Natural killer cell (primary cell): ENCODE data around the gene DOK6. TPM values are rescaled to one million over a fixed set of nuclear protein-coding genes. Genes with fewer than 3 reads are reported as not detected.

Experiments
- ATAC-seq, 3 donors: fragments of 150-1000 bp in 2 of 3; fragments of 200-7000 bp in 1 of 3; cut with Tn5 transposase; 1 replicate in 1 of 3; 2 replicates in 2 of 3; pipeline ENCODE4 v1.10.0; 2021; ENCODE audit warnings: mild to moderate bottlenecking in 2 of 3, moderate library complexity in 2 of 3
- DNase-seq, 2 donors: peaks; one replicate each; pipeline versions ENCODE4 v3.0.0 to v3.0.0-alpha.2; 2013 to 2021; ENCODE audit warnings: mixed read lengths in 1 of 2
- H3K27ac ChIP-seq: one replicate; pipeline ENCODE4 v1.5.1; 2013; ENCODE audit warnings: mild to moderate bottlenecking, low read length
- H3K27me3 ChIP-seq: one replicate; pipeline ENCODE4 v1.6.1; 2013; ENCODE audit warnings: low read length; ENCODE audit not compliant: control insufficient read depth, insufficient read depth
- H3K36me3 ChIP-seq: one replicate; pipeline ENCODE4 v1.6.1; 2013; ENCODE audit warnings: low read length; ENCODE audit not compliant: control insufficient read depth, insufficient read depth
- H3K4me1 ChIP-seq: one replicate; pipeline ENCODE4 v1.6.1; 2013; ENCODE audit warnings: low read length; ENCODE audit not compliant: control insufficient read depth, insufficient read depth
- H3K4me3 ChIP-seq: one replicate; pipeline ENCODE4 v1.5.1; 2013; ENCODE audit warnings: low read length
- H3K9me3 ChIP-seq: one replicate; pipeline ENCODE4 v1.6.1; 2013; ENCODE audit warnings: low read length; ENCODE audit not compliant: control insufficient read depth, insufficient read depth
- H3K27ac Mint-ChIP-seq, 2 donors: one replicate each; pipeline ENCODE4 v1.8.0; 2022; ENCODE audit warnings: mild to moderate bottlenecking in 2 of 2, mixed read lengths in 2 of 2, moderate library complexity in 1 of 2
- H3K27me3 Mint-ChIP-seq, 2 donors: one replicate each; pipeline ENCODE4 v1.8.0; 2022; ENCODE audit warnings: low read depth in 2 of 2, mixed read lengths in 2 of 2
- H3K36me3 Mint-ChIP-seq: one replicate; pipeline ENCODE4 v1.8.0; 2022; ENCODE audit warnings: mixed read lengths
- H3K4me1 Mint-ChIP-seq, 2 donors: one replicate each; pipeline ENCODE4 v1.8.0; 2022; ENCODE audit warnings: mixed read lengths in 2 of 2
- H3K4me3 Mint-ChIP-seq: one replicate; pipeline ENCODE4 v1.8.0; 2022; ENCODE audit warnings: mild to moderate bottlenecking, moderate library complexity, mixed read lengths
- H3K9me3 Mint-ChIP-seq, 2 donors: one replicate each; pipeline ENCODE4 v1.8.0; 2022; ENCODE audit warnings: mixed read lengths in 2 of 2
- WGBS: methylation state at CpG from one replicate; pipeline ENCODE4 v1.1.7; 2013; ENCODE audit warnings: missing lambda C conversion rate; ENCODE audit not compliant: insufficient coverage; 5-methylcytosine and 5-hydroxymethylcytosine counted together
- intact Hi-C: fragments of 100-400 bp; cut with micrococcal nuclease; formaldehyde crosslinking; loops from one replicate; pipeline ENCODE4 v1.14.2; 2022
- total RNA-seq, 4 donors: library from RNA; stranded (reverse); fragments of 120-200 nt in 1 of 4; gene quantifications; one replicate each; pipeline versions ENCODE4 v1.2.3 to v1.2.4, GENCODE V29; 2013 to 2022
- TF ChIP-seq, protein P1 (sequence below): fragments of 200-600 bp; IDR thresholded peaks from one replicate; pipeline ENCODE4 v1.8.0; 2022; ENCODE audit warnings: antibody characterized with exemption

The DOK6 gene
- under 1 TPM in 1 of 3 donors, not detected in 2; 0.02 TPM for total RNA-seq
- total RNA-seq (2013) = 0.70 TPM

DNA sequence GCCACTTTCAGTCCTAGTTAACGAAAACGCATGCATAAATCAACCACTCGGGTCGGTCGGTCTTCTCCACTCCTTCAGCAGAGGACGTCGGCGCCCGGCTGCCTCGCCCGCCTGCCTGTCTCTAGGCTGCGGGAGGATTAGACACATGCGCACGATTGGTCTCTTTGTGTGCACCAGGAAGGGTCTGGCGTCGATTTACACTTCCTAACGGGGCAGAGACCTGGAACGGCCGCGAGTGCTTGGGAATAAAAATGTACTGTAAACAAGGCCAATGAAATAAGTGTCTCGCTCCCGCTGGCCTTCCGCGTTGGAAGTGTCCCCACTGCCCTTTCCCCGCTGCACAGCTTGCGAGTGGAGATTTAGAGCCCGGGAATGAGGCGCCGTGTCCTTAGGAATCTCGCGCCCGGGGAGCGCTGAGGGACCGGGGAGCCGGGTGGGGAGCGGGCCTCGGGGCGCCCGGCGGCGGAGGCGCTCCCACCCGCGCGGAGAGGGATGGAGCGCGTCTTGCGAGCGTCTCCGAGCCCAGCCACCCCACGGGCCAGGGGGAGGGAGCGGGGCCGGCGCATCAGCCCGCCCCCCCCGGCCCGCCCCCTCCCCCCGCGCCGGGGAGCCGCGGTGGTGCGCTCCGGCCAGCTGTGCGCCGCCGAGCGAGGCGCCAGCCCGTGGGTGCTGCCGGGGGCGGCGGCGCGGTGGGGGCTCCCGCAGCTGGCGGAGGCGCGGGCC, at the start of gene DOK6:
TSS of gene DOK6 (plus strand) at position 636 of the 723 bp plus-strand sequence.
- Mint-ChIP-seq H3K9me3 (no peaks in the 10 kb centered on the region), H3K4me3 (peak within 1 kb of the TSS; percentile 55), H3K4me1 (peaks cover 8 to 14% of the 10 kb centered on the region in 2 donors), H3K27ac (no peak within 1 kb of the TSS), H3K36me3 (no peaks in the 10 kb centered on the region), H3K27me3 (peaks cover 40 to 62% of the 10 kb centered on the region in 2 donors)
- Histone ChIP-seq H3K9me3 (no peaks in the 10 kb centered on the region), H3K27ac (no peak within 1 kb of the TSS), H3K4me3 (no peak within 1 kb of the TSS), H3K36me3 (no peaks in the 10 kb centered on the region), H3K27me3 (peaks cover 35% of the 10 kb centered on the region), H3K4me1 (peaks cover 8% of the 10 kb centered on the region)
- no peak for DNase-seq
- TF ChIP-seq, protein P1, sequence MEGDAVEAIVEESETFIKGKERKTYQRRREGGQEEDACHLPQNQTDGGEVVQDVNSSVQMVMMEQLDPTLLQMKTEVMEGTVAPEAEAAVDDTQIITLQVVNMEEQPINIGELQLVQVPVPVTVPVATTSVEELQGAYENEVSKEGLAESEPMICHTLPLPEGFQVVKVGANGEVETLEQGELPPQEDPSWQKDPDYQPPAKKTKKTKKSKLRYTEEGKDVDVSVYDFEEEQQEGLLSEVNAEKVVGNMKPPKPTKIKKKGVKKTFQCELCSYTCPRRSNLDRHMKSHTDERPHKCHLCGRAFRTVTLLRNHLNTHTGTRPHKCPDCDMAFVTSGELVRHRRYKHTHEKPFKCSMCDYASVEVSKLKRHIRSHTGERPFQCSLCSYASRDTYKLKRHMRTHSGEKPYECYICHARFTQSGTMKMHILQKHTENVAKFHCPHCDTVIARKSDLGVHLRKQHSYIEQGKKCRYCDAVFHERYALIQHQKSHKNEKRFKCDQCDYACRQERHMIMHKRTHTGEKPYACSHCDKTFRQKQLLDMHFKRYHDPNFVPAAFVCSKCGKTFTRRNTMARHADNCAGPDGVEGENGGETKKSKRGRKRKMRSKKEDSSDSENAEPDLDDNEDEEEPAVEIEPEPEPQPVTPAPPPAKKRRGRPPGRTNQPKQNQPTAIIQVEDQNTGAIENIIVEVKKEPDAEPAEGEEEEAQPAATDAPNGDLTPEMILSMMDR = no peak
- WGBS = 3% methylated on average over 78 of the region's 79 CpGs
- ATAC-seq = peak in 1 of 3 donors; percentile 20
- intact Hi-C loops = no loop called here

DNA sequence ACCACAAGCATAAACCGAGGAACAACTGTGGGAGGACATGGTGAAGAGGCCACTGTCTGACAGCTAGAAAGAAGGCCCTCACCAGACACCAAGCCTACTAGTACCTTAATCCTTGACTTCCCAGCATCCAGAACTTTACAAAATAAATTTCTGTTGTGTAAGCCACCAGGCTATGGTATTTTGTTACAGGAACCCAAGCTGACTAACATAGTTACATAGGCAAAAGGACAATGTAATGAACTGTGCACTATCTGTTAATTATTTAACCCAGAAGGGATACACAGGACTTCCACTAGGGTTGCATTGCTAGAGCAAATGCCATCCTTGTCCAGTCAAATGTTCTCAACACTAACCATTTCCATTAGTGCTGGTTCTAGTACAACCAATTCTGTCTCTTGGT, 47.7 kb upstream of the DOK6 start:
- no peaks in the 10 kb centered on the region for H3K36me3 ChIP-seq
- no peak overlapping the region for H3K4me3 ChIP-seq
- ATAC-seq (no peak), DNase-seq (no peak)
- H3K4me1 ChIP-seq = no peaks in the 10 kb centered on the region
- H3K9me3 ChIP-seq = no peaks in the 10 kb centered on the region
- H3K27ac ChIP-seq = no peak overlapping the region
- no peak overlapping the region for H3K27ac Mint-ChIP-seq
- TF ChIP-seq, protein P1 = no peak
- H3K36me3 Mint-ChIP-seq = no peaks in the 10 kb centered on the region
- no peaks in the 10 kb centered on the region for H3K4me1 Mint-ChIP-seq
- H3K9me3 Mint-ChIP-seq = peaks cover 0 to 2% of the 10 kb centered on the region in 2 donors
- no peak overlapping the region for H3K4me3 Mint-ChIP-seq
- 88% methylated on average over 1 of the region's 1 CpG for WGBS
- intact Hi-C loops = no loop called here
- H3K27me3 Mint-ChIP-seq = no peaks in the 10 kb centered on the region
- no peaks in the 10 kb centered on the region for H3K27me3 ChIP-seq

DNA sequence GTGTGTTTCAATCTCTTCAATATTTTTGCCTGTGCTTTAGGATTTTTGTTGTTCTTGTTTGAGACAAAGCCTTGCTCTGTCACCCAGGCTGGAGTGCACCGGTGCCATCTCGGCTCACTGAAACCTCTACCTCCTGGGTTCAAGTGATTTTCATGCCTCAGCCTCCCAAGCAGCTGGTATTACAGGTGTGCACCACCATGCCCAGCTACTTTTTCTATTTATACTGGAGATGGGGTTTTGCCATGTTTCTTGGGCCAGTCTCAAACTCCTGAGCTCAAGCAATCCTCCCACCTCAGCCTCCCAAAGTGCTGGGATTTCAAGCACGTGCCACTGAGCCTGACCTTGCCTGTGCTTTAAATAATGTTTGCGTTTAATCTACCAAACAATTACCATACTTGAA, 43.1 kb upstream of the DOK6 start:
- Histone ChIP-seq H3K36me3 (no peaks in the 10 kb centered on the region), H3K9me3 (peaks cover 7% of the 10 kb centered on the region), H3K4me3 (no peak overlapping the region), H3K27me3 (no peaks in the 10 kb centered on the region), H3K27ac (no peak overlapping the region), H3K4me1 (no peaks in the 10 kb centered on the region)
- peaks cover 6 to 7% of the 10 kb centered on the region in 2 donors for H3K9me3 Mint-ChIP-seq
- H3K4me3 Mint-ChIP-seq = no peak overlapping the region
- TF ChIP-seq, protein P1 = no peak
- intact Hi-C loops = no loop called here
- 83% methylated on average over 3 of the region's 4 CpGs for WGBS
- ATAC-seq (no peak), DNase-seq (no peak)
- H3K4me1 Mint-ChIP-seq = no peaks in the 10 kb centered on the region
- H3K27me3 Mint-ChIP-seq = peaks cover 0 to 3% of the 10 kb centered on the region in 2 donors
- H3K27ac Mint-ChIP-seq = no peak overlapping the region
- H3K36me3 Mint-ChIP-seq = no peaks in the 10 kb centered on the region
